Tibial nerve (tissue), 4 donors: ENCODE measurements around the gene MAP2.

ENCODE experiments used
- CTCF ChIP-seq, 5 experiments: fragments of 200-600 bp in 3 of 5; fragments of 450-650 bp in 2 of 5; sonication (generic) in 3 of 5; IDR thresholded peaks; one replicate each; pipeline ENCODE4 v1.5.1; 2016 to 2019; ENCODE audit warnings: antibody characterized with exemption in 5 of 5, mild to moderate bottlenecking in 3 of 5, moderate library complexity in 2 of 5
- EP300 ChIP-seq, 2 donors: sonication (generic); formaldehyde crosslinking; IDR thresholded peaks; one replicate each; pipeline ENCODE4 v1.6.1; 2017; ENCODE audit warnings: antibody characterized with exemption in 2 of 2, mild to moderate bottlenecking in 1 of 2
- POLR2A ChIP-seq, 2 donors: fragments of 450-650 bp; IDR thresholded peaks; one replicate each; pipeline ENCODE4 v1.6.1; 2017; ENCODE audit warnings: antibody characterized with exemption in 2 of 2, mild to moderate bottlenecking in 2 of 2, moderate library complexity in 2 of 2

- TF ChIP-seq CTCF (IDR thresholded peaks at IDR 0.05): no peak
- TF ChIP-seq POLR2A (IDR thresholded peaks at IDR 0.05): no peak
- no peak for TF ChIP-seq EP300 (IDR thresholded peaks at IDR 0.05)
Observed at GRCh38 chr2:209642146-209642820, 218.4 kb downstream of the MAP2 start.
